ENCODE results near the gene SNX25.

SNX25 gene

DNA sequence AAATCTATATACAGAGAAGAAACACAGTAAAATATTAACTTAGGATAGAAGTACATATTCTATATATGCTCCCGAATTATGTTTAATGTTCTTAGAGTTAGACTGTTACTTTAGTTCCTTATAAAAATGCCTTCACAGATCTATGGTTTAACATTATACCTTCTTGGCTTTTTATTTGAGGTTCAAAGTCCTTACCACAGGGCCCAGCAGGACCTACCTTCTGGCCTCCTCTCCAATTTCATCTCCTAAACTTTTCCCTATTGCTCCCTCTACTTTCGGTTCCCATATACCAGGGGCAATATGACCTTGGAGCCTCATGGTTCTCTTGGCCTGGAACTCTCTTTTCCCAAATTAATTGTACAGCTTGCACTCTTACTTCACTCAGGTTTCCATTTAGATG, 199.0 kb downstream of the SNX25 start:
- H3K4me3 ChIP-seq (IDR thresholded peaks at IDR 0.05; ENCODE audit: insufficient read depth, low read depth, low read length), result no peak overlapping the region
- H3K27me3 ChIP-seq (ENCODE audit: insufficient read depth, low read depth), result no peaks in the 10 kb centered on the region
- no peaks in the 10 kb centered on the region for H3K79me2 ChIP-seq (ENCODE audit: insufficient read depth, low read depth)
- peaks cover 10% of the 10 kb centered on the region for H3K4me1 ChIP-seq (ENCODE audit: low read depth, poor library complexity, severe bottlenecking)
- H3K4me2 ChIP-seq, result no peak overlapping the region
- H2AFZ ChIP-seq (ENCODE audit: low read depth), result no peak overlapping the region
- H3K27ac ChIP-seq, result no peak overlapping the region
- no peaks in the 10 kb centered on the region for H3K36me3 ChIP-seq (ENCODE audit: insufficient read depth)
- TF ChIP-seq, protein P1, sequence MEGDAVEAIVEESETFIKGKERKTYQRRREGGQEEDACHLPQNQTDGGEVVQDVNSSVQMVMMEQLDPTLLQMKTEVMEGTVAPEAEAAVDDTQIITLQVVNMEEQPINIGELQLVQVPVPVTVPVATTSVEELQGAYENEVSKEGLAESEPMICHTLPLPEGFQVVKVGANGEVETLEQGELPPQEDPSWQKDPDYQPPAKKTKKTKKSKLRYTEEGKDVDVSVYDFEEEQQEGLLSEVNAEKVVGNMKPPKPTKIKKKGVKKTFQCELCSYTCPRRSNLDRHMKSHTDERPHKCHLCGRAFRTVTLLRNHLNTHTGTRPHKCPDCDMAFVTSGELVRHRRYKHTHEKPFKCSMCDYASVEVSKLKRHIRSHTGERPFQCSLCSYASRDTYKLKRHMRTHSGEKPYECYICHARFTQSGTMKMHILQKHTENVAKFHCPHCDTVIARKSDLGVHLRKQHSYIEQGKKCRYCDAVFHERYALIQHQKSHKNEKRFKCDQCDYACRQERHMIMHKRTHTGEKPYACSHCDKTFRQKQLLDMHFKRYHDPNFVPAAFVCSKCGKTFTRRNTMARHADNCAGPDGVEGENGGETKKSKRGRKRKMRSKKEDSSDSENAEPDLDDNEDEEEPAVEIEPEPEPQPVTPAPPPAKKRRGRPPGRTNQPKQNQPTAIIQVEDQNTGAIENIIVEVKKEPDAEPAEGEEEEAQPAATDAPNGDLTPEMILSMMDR (conservative IDR thresholded peaks at IDR 0.05; ENCODE audit: low read depth, low read length), result no peak
- H3K9ac ChIP-seq, result no peak overlapping the region
- H4K20me1 ChIP-seq (ENCODE audit: insufficient read depth), result no peaks in the 10 kb centered on the region

DNA sequence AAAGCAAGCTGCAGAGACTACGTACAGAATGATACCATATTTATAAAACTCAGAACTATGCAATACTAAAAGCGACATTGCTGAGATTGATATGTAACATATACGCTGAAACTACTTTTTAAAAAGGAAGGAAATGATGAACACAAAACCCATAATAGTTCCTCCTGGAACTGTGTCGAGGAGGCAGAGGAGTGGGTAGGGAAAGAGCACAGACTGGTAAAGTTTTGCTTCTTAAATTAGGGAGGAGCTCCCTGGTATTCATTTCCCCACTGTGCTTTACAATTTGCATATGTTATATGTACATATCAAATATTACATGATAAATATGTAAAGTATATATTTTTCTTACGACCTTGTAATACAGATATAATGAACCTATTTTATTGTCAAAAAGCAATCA, 202.5 kb downstream of the SNX25 start:
- TF ChIP-seq, protein P1 (conservative IDR thresholded peaks at IDR 0.05; ENCODE audit: low read depth, low read length), result no peak
- Histone ChIP-seq H3K27ac (no peak overlapping the region), H3K4me3 (IDR thresholded peaks at IDR 0.05; ENCODE audit: insufficient read depth, low read depth, low read length) (no peak overlapping the region), H3K36me3 (ENCODE audit: insufficient read depth) (no peaks in the 10 kb centered on the region), H3K27me3 (ENCODE audit: insufficient read depth, low read depth) (no peaks in the 10 kb centered on the region), H2AFZ (ENCODE audit: low read depth) (no peak overlapping the region), H4K20me1 (ENCODE audit: insufficient read depth) (no peaks in the 10 kb centered on the region), H3K79me2 (ENCODE audit: insufficient read depth, low read depth) (no peaks in the 10 kb centered on the region), H3K4me2 (no peak overlapping the region), H3K9ac (no peak overlapping the region), H3K4me1 (ENCODE audit: low read depth, poor library complexity, severe bottlenecking) (peaks cover 17% of the 10 kb centered on the region)

DNA sequence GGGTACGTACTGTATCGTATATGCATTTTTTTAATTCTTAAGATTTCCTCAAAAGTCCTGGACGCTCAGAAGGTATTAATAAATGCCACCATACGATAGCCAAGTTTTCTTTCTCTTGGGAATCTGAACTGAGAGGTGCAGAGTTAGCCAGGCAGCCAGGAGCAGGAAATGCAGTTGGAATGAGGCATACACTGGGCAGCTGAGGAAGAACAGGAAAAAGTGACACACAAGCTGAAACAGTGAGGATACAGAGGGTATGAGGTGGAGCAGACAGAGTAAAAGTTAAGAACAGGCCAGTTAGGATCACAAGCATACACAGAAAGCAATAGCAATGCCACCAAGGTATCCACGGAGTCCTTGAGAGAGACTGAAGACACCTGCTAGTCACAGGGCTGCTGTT, 203.0 kb downstream of the SNX25 start:
- Histone ChIP-seq H3K4me3 (IDR thresholded peaks at IDR 0.05; ENCODE audit: insufficient read depth, low read depth, low read length) (no peak overlapping the region), H3K27me3 (ENCODE audit: insufficient read depth, low read depth) (no peaks in the 10 kb centered on the region), H3K9ac (no peak overlapping the region), H3K4me2 (no peak overlapping the region), H3K79me2 (ENCODE audit: insufficient read depth, low read depth) (no peaks in the 10 kb centered on the region), H3K27ac (no peak overlapping the region), H4K20me1 (ENCODE audit: insufficient read depth) (no peaks in the 10 kb centered on the region), H3K36me3 (ENCODE audit: insufficient read depth) (no peaks in the 10 kb centered on the region), H3K4me1 (ENCODE audit: low read depth, poor library complexity, severe bottlenecking) (peaks cover 17% of the 10 kb centered on the region), H2AFZ (ENCODE audit: low read depth) (no peak overlapping the region)
- TF ChIP-seq, protein P1 (conservative IDR thresholded peaks at IDR 0.05; ENCODE audit: low read depth, low read length), result no peak

Measured in KMS-11 (cell line).